Right atrium auricular region (tissue), 2 donors: ENCODE measurements around the gene SH3YL1. TPM values are rescaled to one million over a fixed set of nuclear protein-coding genes. Genes with fewer than 3 reads are reported as not detected.

ENCODE experiments used
- DNase-seq: peaks from one replicate; pipeline ENCODE4 v3.0.0-alpha.2; 2019; ENCODE audit warnings: low spot score
- H3K27ac ChIP-seq, 2 donors: fragments of 200-600 bp; sonication (generic); 1 replicate in 1 of 2; 2 replicates in 1 of 2; pipeline ENCODE4 v1.5.1; 2016 to 2019
- H3K27me3 ChIP-seq, 2 donors: fragments of 200-600 bp; sonication (generic); one replicate each; pipeline versions ENCODE4 v1.5.1 to v1.6.0; 2017 to 2019
- H3K36me3 ChIP-seq: fragments of 200-600 bp; sonication (generic); one replicate; pipeline ENCODE4 v1.5.1; 2016
- H3K4me1 ChIP-seq, 2 donors: fragments of 200-600 bp; sonication (generic); one replicate each; pipeline versions ENCODE4 v1.5.1 to v1.6.0; 2017 to 2019
- H3K4me3 ChIP-seq, 2 donors: fragments of 200-600 bp; sonication (generic); 1 replicate in 1 of 2; 2 replicates in 1 of 2; pipeline ENCODE4 v1.5.1; 2017 to 2019; ENCODE audit warnings: mild to moderate bottlenecking in 1 of 2, moderate library complexity in 1 of 2
- H3K9me3 ChIP-seq, 2 donors: fragments of 200-600 bp; sonication (generic); one replicate each; pipeline ENCODE4 v1.5.1; 2019
- CTCF ChIP-seq, 2 donors: fragments of 200-600 bp; sonication (generic); IDR thresholded peaks; one replicate each; pipeline ENCODE4 v1.5.1; 2019; ENCODE audit warnings: antibody characterized with exemption in 2 of 2
- total RNA-seq, 2 donors: library from RNA; depleted of rRNA; stranded (reverse); fragments of >200 nt; gene quantifications; one replicate each; pipeline ENCODE4 v1.1.0, GENCODE V29; 2016

The SH3YL1 gene
- total RNA-seq, 2 donors from 2014 or later = 7.8 to 11.3 TPM

DNA sequence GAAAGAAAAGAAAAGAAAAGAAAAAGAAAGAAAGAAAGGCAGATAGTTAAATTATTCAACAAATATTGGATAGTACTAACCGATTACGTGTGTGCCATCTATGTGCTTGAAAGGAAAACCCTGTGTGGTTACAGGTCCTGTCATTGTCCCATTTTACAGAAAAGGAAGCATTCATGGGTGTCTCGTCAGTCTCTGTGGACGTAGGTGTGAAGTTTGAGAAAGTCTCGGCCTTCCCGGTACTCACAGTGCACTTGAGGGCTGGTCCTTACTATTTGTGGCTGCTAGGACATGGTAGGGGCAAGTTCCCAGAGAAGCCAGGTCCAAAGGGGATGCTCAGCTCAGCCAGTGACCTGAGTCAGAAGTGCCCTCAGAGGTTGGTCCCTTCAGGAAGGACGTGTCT lies 19.3 kb downstream of the SH3YL1 start:
- Histone ChIP-seq H3K27ac (no peak overlapping the region), H3K9me3 (peaks cover 0 to 17% of the 10 kb centered on the region in 2 donors), H3K27me3 (no peaks in the 10 kb centered on the region), H3K4me3 (no peak overlapping the region), H3K36me3 (peaks cover 7% of the 10 kb centered on the region), H3K4me1 (no peaks in the 10 kb centered on the region)
- TF ChIP-seq CTCF (IDR thresholded peaks at IDR 0.05) = no peak
- DNase-seq = no peak

DNA sequence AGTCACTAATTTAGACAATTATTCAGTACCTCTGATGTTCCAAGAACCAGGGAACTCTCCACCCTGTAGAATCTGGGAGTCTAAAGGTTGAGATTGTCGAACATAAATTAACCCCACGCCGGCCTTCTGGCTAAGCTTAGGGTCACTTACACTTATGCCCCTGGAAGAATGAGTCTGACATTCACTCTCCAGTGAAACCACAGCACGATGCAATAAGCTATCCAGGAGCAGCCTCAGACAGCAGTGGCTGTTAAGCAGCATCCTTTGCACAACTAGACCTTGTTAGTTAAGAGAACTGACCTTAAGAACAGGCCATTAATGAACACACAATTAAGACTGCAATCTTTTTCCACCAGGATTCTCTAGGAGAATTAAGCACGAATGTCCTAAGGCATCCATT lies 25.0 kb downstream of the SH3YL1 start:
- peaks cover 6% of the 10 kb centered on the region for H3K36me3 ChIP-seq
- no peaks in the 10 kb centered on the region for H3K4me1 ChIP-seq
- H3K9me3 ChIP-seq = peaks cover 0 to 17% of the 10 kb centered on the region in 2 donors
- H3K27me3 ChIP-seq = no peaks in the 10 kb centered on the region
- DNase-seq = no peak
- no peak overlapping the region for H3K27ac ChIP-seq
- no peak overlapping the region for H3K4me3 ChIP-seq
- TF ChIP-seq CTCF (IDR thresholded peaks at IDR 0.05) = no peak

DNA sequence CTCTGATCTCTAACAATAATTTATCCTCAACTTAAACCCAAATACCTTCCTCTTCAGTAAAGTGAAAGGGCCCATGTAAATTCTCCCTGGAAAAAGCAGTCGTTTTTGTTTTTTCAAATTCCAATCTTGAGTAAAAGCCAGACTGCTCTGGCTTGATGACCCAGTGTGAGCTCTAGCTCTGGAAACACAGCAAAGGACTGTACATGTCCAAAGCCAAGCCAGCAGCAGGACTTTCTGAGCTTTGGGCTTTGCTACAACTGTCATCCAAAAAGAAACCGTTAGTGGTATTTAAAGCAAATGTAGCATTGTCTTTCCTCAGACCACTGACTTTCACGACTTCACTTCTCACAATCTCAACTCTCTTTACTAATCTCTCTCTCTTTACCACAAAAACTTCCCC lies 25.4 kb downstream of the SH3YL1 start:
- Histone ChIP-seq H3K27me3 (no peaks in the 10 kb centered on the region), H3K36me3 (peaks cover 1% of the 10 kb centered on the region), H3K4me3 (no peak overlapping the region), H3K27ac (no peak overlapping the region), H3K4me1 (no peaks in the 10 kb centered on the region), H3K9me3 (peaks cover 0 to 15% of the 10 kb centered on the region in 2 donors)
- no peak for TF ChIP-seq CTCF (IDR thresholded peaks at IDR 0.05)
- DNase-seq = no peak

DNA sequence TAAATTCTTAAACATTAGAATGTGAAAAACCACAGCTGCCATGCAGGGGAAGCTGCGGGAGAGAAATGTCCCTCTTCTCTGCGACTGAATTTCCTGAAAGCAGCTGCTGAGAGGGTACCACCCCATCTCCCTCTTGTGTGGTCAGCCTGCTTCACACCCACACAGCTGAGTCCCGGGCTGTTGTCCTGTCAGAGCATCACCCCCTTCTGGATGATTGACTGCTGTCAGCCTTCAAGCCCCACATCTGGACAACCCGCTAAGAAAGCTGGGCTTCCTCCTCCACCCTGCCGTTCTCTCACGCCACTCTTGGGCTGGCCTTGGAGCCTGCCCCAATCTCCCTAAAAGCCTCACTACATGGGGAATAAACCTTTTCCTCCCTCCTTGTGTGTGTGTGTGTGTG lies 26.0 kb downstream of the SH3YL1 start:
- peaks cover 0 to 11% of the 10 kb centered on the region in 2 donors for H3K9me3 ChIP-seq
- no peaks in the 10 kb centered on the region for H3K4me1 ChIP-seq
- TF ChIP-seq CTCF (IDR thresholded peaks at IDR 0.05) = no peak
- H3K4me3 ChIP-seq = no peak overlapping the region
- H3K36me3 ChIP-seq = no peaks in the 10 kb centered on the region
- H3K27me3 ChIP-seq = no peaks in the 10 kb centered on the region
- DNase-seq = no peak
- no peak overlapping the region for H3K27ac ChIP-seq

- no peak overlapping the region for H3K27ac ChIP-seq
- no peak for TF ChIP-seq CTCF (IDR thresholded peaks at IDR 0.05)
Observed at GRCh38 chr2:236993-237539, 26.8 kb downstream of the SH3YL1 start.

GRCh38 chr2:234421-234820 lies 29.4 kb downstream of the SH3YL1 start:
- H3K27me3 ChIP-seq = no peaks in the 10 kb centered on the region
- H3K9me3 ChIP-seq = no peaks in the 10 kb centered on the region
- no peak for TF ChIP-seq CTCF (IDR thresholded peaks at IDR 0.05)
- DNase-seq = no peak
- no peak overlapping the region for H3K27ac ChIP-seq
- no peaks in the 10 kb centered on the region for H3K4me1 ChIP-seq
- H3K4me3 ChIP-seq = no peak overlapping the region
- peaks cover 12% of the 10 kb centered on the region for H3K36me3 ChIP-seq

More at GRCh38 chr2:236993-237539, 26.8 kb downstream of the SH3YL1 start:
- Histone ChIP-seq H3K4me1 (no peaks in the 10 kb centered on the region), H3K9me3 (peaks cover 0 to 4% of the 10 kb centered on the region in 2 donors), H3K27me3 (no peaks in the 10 kb centered on the region), H3K4me3 (no peak overlapping the region), H3K36me3 (no peaks in the 10 kb centered on the region)
- DNase-seq = no peak
